Measurements from ENCODE around the gene HRK.

HRK gene

GRCh38 chr12:116881325-116881876 lies at the start of gene HRK:
Gene HRK, minus strand, starts transcription at chr12:116881441. Its CDS starts 134 bp downstream, at chr12:116881307.
- DNase-seq (ENCODE audit: low spot score): no peak

GRCh38 chr12:116929885-116930284 lies 48.6 kb upstream of the HRK start:
- no peak for DNase-seq (ENCODE audit: low spot score)

- no peak for DNase-seq (ENCODE audit: low spot score)
Measured at GRCh38 chr12:116928504-116928903, 47.3 kb upstream of the HRK start.

- DNase-seq (ENCODE audit: low spot score): no peak
Measured at GRCh38 chr12:116927244-116927940, 46.2 kb upstream of the HRK start.

- DNase-seq (ENCODE audit: low spot score): no peak
Measured at GRCh38 chr12:116926283-116927243, 45.3 kb upstream of the HRK start.

GRCh38 chr12:116924558-116925453 lies 43.6 kb upstream of the HRK start:
- DNase-seq (ENCODE audit: low spot score): no peak

GRCh38 chr12:116922194-116922897 lies 41.1 kb upstream of the HRK start:
- DNase-seq (ENCODE audit: low spot score): no peak

GRCh38 chr12:116920939-116921338 lies 39.7 kb upstream of the HRK start:
- no peak for DNase-seq (ENCODE audit: low spot score)

- no peak for DNase-seq (ENCODE audit: low spot score)
Measured at GRCh38 chr12:116919706-116920485, 38.7 kb upstream of the HRK start.

GRCh38 chr12:116919247-116919661 lies 38.0 kb upstream of the HRK start:
- DNase-seq (ENCODE audit: low spot score): no peak

- no peak for DNase-seq (ENCODE audit: low spot score)
Measured at GRCh38 chr12:116918464-116918863, 37.2 kb upstream of the HRK start.

- DNase-seq (ENCODE audit: low spot score): no peak
Measured at GRCh38 chr12:116916714-116917114, 35.5 kb upstream of the HRK start.

- no peak for DNase-seq (ENCODE audit: low spot score)
Measured at GRCh38 chr12:116916122-116916521, 34.9 kb upstream of the HRK start.

GRCh38 chr12:116915326-116915725 lies 34.1 kb upstream of the HRK start:
- DNase-seq (ENCODE audit: low spot score): no peak

- no peak for DNase-seq (ENCODE audit: low spot score)
Measured at GRCh38 chr12:116910645-116911451, 29.6 kb upstream of the HRK start, which contains the start of gene FBXW8. Gene FBXW8, plus strand, starts transcription at chr12:116910950. Its CDS starts 88 bp downstream, at chr12:116911038.

GRCh38 chr12:116910280-116910644 lies 29.0 kb upstream of the HRK start:
- no peak for DNase-seq (ENCODE audit: low spot score)

- DNase-seq (ENCODE audit: low spot score): no peak
Measured at GRCh38 chr12:116906285-116906684, 25.0 kb upstream of the HRK start.

GRCh38 chr12:116903818-116904217 lies 22.6 kb upstream of the HRK start:
- DNase-seq (ENCODE audit: low spot score): no peak

- no peak for DNase-seq (ENCODE audit: low spot score)
Measured at GRCh38 chr12:116901612-116902011, 20.4 kb upstream of the HRK start.
